ENCODE measurements around the gene MTUS2. TPM values are rescaled to one million over a fixed set of nuclear protein-coding genes. Genes with fewer than 3 reads are reported as not detected.

MTUS2 gene
- total and polyA plus RNA-seq, 9 of the 15 experiments (the other 6 are each of a cell fraction or from before 2014, with no cell fraction given) = 0.01 to 0.28 (median 0.06) TPM; not detected in 1

DNA sequence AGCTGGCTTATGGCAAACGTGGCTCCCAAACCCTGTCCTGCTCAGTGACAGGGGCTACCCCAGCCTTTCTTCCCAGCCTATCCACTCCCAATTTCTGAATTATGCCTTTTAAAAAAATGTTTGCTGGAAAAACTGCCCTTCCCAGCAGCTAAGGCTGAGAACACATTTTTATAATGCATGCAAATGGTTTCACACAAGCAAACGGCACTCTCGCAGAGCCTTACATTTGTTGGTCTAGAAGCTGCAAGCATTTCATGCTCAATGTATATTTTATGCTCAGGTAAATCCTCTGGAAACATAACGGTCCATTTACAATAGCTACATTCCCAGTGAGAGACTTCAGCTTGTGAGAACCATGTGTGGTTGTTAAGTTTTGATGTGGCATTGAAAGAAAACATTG lies 713.9 kb downstream of the MTUS2 start:
- POLR2A ChIA-PET = no interaction called here
- CTCF ChIA-PET (ENCODE audit: low intra/inter-chr PET ratio) = no interaction called here
- no peak for TF ChIP-seq DNMT1 (IDR thresholded peaks at IDR 0.05)
- no peak for TF ChIP-seq XRCC3 (IDR thresholded peaks at IDR 0.05)
- TF ChIP-seq ZBTB17 (CRISPR knock-in tag; IDR thresholded peaks at IDR 0.05) = no peak
- TF ChIP-seq, protein P1, sequence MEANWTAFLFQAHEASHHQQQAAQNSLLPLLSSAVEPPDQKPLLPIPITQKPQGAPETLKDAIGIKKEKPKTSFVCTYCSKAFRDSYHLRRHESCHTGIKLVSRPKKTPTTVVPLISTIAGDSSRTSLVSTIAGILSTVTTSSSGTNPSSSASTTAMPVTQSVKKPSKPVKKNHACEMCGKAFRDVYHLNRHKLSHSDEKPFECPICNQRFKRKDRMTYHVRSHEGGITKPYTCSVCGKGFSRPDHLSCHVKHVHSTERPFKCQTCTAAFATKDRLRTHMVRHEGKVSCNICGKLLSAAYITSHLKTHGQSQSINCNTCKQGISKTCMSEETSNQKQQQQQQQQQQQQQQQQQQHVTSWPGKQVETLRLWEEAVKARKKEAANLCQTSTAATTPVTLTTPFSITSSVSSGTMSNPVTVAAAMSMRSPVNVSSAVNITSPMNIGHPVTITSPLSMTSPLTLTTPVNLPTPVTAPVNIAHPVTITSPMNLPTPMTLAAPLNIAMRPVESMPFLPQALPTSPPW (CRISPR knock-in tag; IDR thresholded peaks at IDR 0.05) = no peak
- no peak for TF ChIP-seq TRIM28 (IDR thresholded peaks at IDR 0.05)
- TF ChIP-seq ILF3 (IDR thresholded peaks at IDR 0.05; ENCODE audit: borderline replicate concordance) = no peak
- Histone ChIP-seq H3K4me3 (no peak overlapping the region), H3K79me2 (ENCODE audit: control insufficient read depth, insufficient read depth, low read length) (no peaks in the 10 kb centered on the region; the same call in 2 of the 3 replicates), H2AFZ (ENCODE audit: low read depth, low read length) (no peak overlapping the region), H3K9me1 (ENCODE audit: control insufficient read depth, insufficient read depth, low read length) (no peaks in the 10 kb centered on the region), H3K27me3 (ENCODE audit: control insufficient read depth in 2 of 2, insufficient read depth in 2 of 2, low read length in 2 of 2) (no peaks in the 10 kb centered on the region), H3K9ac (ENCODE audit: insufficient read depth in 1 of 2, low read depth in 2 of 2, low read length in 2 of 2) (no peak overlapping the region), H3K4me2 (ENCODE audit: insufficient read depth, low read length) (no peak overlapping the region), H3K9me3 (replicated peaks; ENCODE audit: control insufficient read depth, insufficient read depth, low read depth, low read length) (no peaks in the 10 kb centered on the region), H3K27ac (ENCODE audit: extremely low read depth, low read depth, low read length) (no peak overlapping the region), H4K20me1 (replicated peaks; ENCODE audit: control insufficient read depth, insufficient read depth, low read length) (0 out of 2 replicates have a peak, but pooled peaks cover 4% of the 10 kb centered on the region), H3K36me3 (ENCODE audit: control insufficient read depth, insufficient read depth, low read length) (peaks cover 62% of the 10 kb centered on the region; the same call in 2 of the 3 replicates), H3K4me1 (replicated peaks in 1 of 2; ENCODE audit: control insufficient read depth in 2 of 2, insufficient read depth in 2 of 2, low read length in 2 of 2) (no peaks in the 10 kb centered on the region)
- ATAC-seq = no peak
- no peak for DNase-seq (ENCODE audit: extremely low read depth in 1 of 4, low spot score in 3 of 4)
- BruUV-seq (replicated peaks) = no TSS peak
- intact Hi-C loops (cut with micrococcal nuclease) (no loop called here), in situ Hi-C loops (cut with MboI) (no loop called here)
- no peak for FAIRE-seq
- 94% methylated on average over 2 of the region's 4 CpGs for WGBS (ENCODE audit: insufficient coverage, low coverage, missing lambda C conversion rate)

Data from K562 (cell line).